NCI-H128 (cell line): ENCODE measurements around the gene PDE10A.
"Not testable (repeated sequence)": the region's sequence is repeated elsewhere in the genome, so short reads cannot be mapped to it uniquely, and the experiment has no call there.

Experiments used
- DNase-seq: peaks from one replicate; lab custom pipeline; 2025; ENCODE audit not compliant: unreplicated experiment; lab: John Stamatoyannopoulos, UW

The PDE10A gene

GRCh38 chr6:165594584-165595333, 68.3 kb downstream of the PDE10A start:
- DNase-seq, result no peak

GRCh38 chr6:165592947-165593346, 70.1 kb downstream of the PDE10A start:
- DNase-seq, result not testable (repeated sequence)

- no peak for DNase-seq
Observed at GRCh38 chr6:165588515-165588914, 74.5 kb downstream of the PDE10A start.

GRCh38 chr6:165587206-165587605, 75.8 kb downstream of the PDE10A start:
- no peak for DNase-seq

GRCh38 chr6:165586706-165587105, 76.3 kb downstream of the PDE10A start:
- DNase-seq, result no peak

- DNase-seq, result no peak
Observed at GRCh38 chr6:165585060-165585459, 78.0 kb downstream of the PDE10A start.

GRCh38 chr6:165584541-165584940, 78.5 kb downstream of the PDE10A start:
- DNase-seq, result no peak

GRCh38 chr6:165581678-165582077, 81.4 kb downstream of the PDE10A start:
- no peak for DNase-seq

- DNase-seq, result no peak
Observed at GRCh38 chr6:165580136-165580535, 82.9 kb downstream of the PDE10A start.

- no peak for DNase-seq
Observed at GRCh38 chr6:165579151-165579550, 83.9 kb downstream of the PDE10A start.

GRCh38 chr6:165577556-165577955, 85.5 kb downstream of the PDE10A start:
- no peak for DNase-seq

- DNase-seq, result no peak
Observed at GRCh38 chr6:165575158-165575549, 87.9 kb downstream of the PDE10A start.

GRCh38 chr6:165574220-165575157, 88.6 kb downstream of the PDE10A start:
- DNase-seq, result no peak

GRCh38 chr6:165573671-165574070, 89.4 kb downstream of the PDE10A start:
- no peak for DNase-seq

GRCh38 chr6:165571721-165572132, 91.3 kb downstream of the PDE10A start:
- DNase-seq, result no peak

- DNase-seq, result no peak
Observed at GRCh38 chr6:165571068-165571682, 91.9 kb downstream of the PDE10A start.

- no peak for DNase-seq
Observed at GRCh38 chr6:165568326-165568725, 94.7 kb downstream of the PDE10A start.

GRCh38 chr6:165566088-165566828, 96.8 kb downstream of the PDE10A start:
- no peak for DNase-seq

- DNase-seq, result no peak
Observed at GRCh38 chr6:165562421-165563090, 100.5 kb downstream of the PDE10A start.

- no peak for DNase-seq
Observed at GRCh38 chr6:165559632-165560031, 103.4 kb downstream of the PDE10A start.
